IMR-90 (cell line): ENCODE measurements around the gene ATP10A. TPM values are rescaled to one million over a fixed set of nuclear protein-coding genes. Genes with fewer than 3 reads are reported as not detected.
A peak's percentile ranks its signal among the peaks of the same experiment; 100 is the strongest.

Experiments
- ATAC-seq: fragments of 200-7000 bp; cut with Tn5 transposase; 2 replicates; pipeline ENCODE4 v1.9.1; 2020; ENCODE audit warnings: low read depth, mild to moderate bottlenecking, moderate library complexity
- BruUV-seq: library from RNA; stranded (reverse); fragments of 400-500 nt; replicated peaks from 2 replicates; lab custom pipeline; 2021; lab: Mats Ljungman, UMichigan
- CTCF ChIA-PET: fragments of 300-600 bp; formaldehyde crosslinking; extraction: SDS; loops from one replicate; lab custom pipeline; 2021; ENCODE audit warnings: antibody characterized with exemption; lab: Yijun Ruan, JAX
- POLR2A ChIA-PET: fragments of 300-600 bp; sonication (Branson Sonifier 250); formaldehyde crosslinking; loops from one replicate; lab custom pipeline; 2022; ENCODE audit warnings: antibody characterized with exemption; ENCODE audit not compliant: unreplicated experiment; lab: Charles Lee
- DNase-seq: peaks from one replicate; pipeline ENCODE4 v3.0.0; 2013
- H2AFZ ChIP-seq: replicated peaks from 2 replicates; pipeline ENCODE3; 2013; ENCODE audit warnings: low read length, mild to moderate bottlenecking; ENCODE audit not compliant: poor library complexity
- H2AK5ac ChIP-seq: 2 replicates; pipeline ENCODE4 v1.6.1; 2013; ENCODE audit warnings: low read depth, low read length, inconsistent platforms
- H2AK9ac ChIP-seq: replicated peaks from 2 replicates; pipeline ENCODE3; 2013; ENCODE audit warnings: mild to moderate bottlenecking, low read depth, low read length, moderate library complexity; ENCODE audit not compliant: poor library complexity
- H2BK120ac ChIP-seq: 2 replicates; pipeline ENCODE4 v1.6.1; 2013; ENCODE audit warnings: low read depth, low read length, inconsistent platforms
- H2BK15ac ChIP-seq: 3 replicates; pipeline ENCODE4 v1.6.1; 2013; ENCODE audit warnings: low read depth, low read length, inconsistent platforms
- H2BK20ac ChIP-seq: 2 replicates; pipeline ENCODE4 v1.6.1; 2013; ENCODE audit warnings: low read depth, mild to moderate bottlenecking, inconsistent platforms, low read length, moderate library complexity
- H2BK5ac ChIP-seq: 2 replicates; pipeline ENCODE4 v1.6.1; 2013; ENCODE audit warnings: mild to moderate bottlenecking, low read depth, low read length, inconsistent platforms; ENCODE audit not compliant: poor library complexity, severe bottlenecking
- H3K14ac ChIP-seq: replicated peaks from 2 replicates; pipeline ENCODE4 v1.6.1; 2013; ENCODE audit warnings: low read depth, low read length, inconsistent platforms
- H3K18ac ChIP-seq: 2 replicates; pipeline ENCODE4 v1.6.1; 2013; ENCODE audit warnings: low read depth, low read length, control low read depth
- H3K23ac ChIP-seq: 2 replicates; pipeline ENCODE4 v1.6.1; 2013; ENCODE audit warnings: low read depth, low read length, inconsistent platforms
- H3K27ac ChIP-seq: 2 replicates; pipeline ENCODE4 v1.5.1; 2013; ENCODE audit warnings: mild to moderate bottlenecking, control low read depth, low read length; ENCODE audit not compliant: insufficient read depth
- H3K27me3 ChIP-seq: 2 replicates; pipeline ENCODE4 v1.6.1; 2013; ENCODE audit warnings: low read length; ENCODE audit not compliant: control insufficient read depth, insufficient read depth
- H3K36me3 ChIP-seq: 2 replicates; pipeline ENCODE4 v1.6.1; 2013; ENCODE audit warnings: low read length, mixed read lengths; ENCODE audit not compliant: control insufficient read depth, insufficient read depth
- H3K4ac ChIP-seq: 2 replicates; pipeline ENCODE4 v1.6.1; 2013; ENCODE audit warnings: low read depth, low read length, inconsistent platforms
- H3K4me1 ChIP-seq: 2 replicates; pipeline ENCODE4 v1.6.1; 2013; ENCODE audit warnings: low read length, mixed read lengths; ENCODE audit not compliant: control insufficient read depth, insufficient read depth
- H3K4me2 ChIP-seq: 2 replicates; pipeline ENCODE4 v1.6.1; 2013; ENCODE audit warnings: low read depth, mild to moderate bottlenecking, control low read depth, low read length, moderate library complexity
- H3K4me3 ChIP-seq: 2 replicates; pipeline ENCODE4 v1.5.1; 2013; ENCODE audit warnings: low read depth, mild to moderate bottlenecking, control low read depth, low read length, moderate library complexity; ENCODE audit not compliant: insufficient read depth
- H3K56ac ChIP-seq: 2 replicates; pipeline ENCODE4 v1.6.1; 2013; ENCODE audit warnings: low read length, inconsistent platforms; ENCODE audit not compliant: insufficient read depth; ENCODE audit errors: extremely low read depth
- H3K79me1 ChIP-seq, 2 experiments: 2 replicates each; pipeline ENCODE4 v1.6.1; 2013; ENCODE audit warnings: low read length in 2 of 2, inconsistent platforms in 1 of 2, low read depth in 1 of 2
- H3K9ac ChIP-seq: 2 replicates; pipeline ENCODE4 v1.6.1; 2013; ENCODE audit warnings: low read depth, low read length, control low read depth
- H3K9me1 ChIP-seq: 2 replicates; pipeline ENCODE4 v1.6.1; 2013; ENCODE audit warnings: low read length, inconsistent platforms; ENCODE audit not compliant: insufficient read depth
- H3K9me3 ChIP-seq: 2 replicates; pipeline ENCODE4 v1.6.1; 2013; ENCODE audit warnings: low read length; ENCODE audit not compliant: control insufficient read depth, insufficient read depth
- H4K20me1 ChIP-seq: 2 replicates; pipeline ENCODE4 v1.6.1; 2013; ENCODE audit warnings: low read length, inconsistent platforms; ENCODE audit not compliant: insufficient read depth
- H4K5ac ChIP-seq: 2 replicates; pipeline ENCODE4 v1.6.1; 2013; ENCODE audit warnings: mild to moderate bottlenecking, low read depth, low read length, control low read depth
- H4K8ac ChIP-seq, 2 experiments: 2 replicates each; pipeline ENCODE4 v1.6.1; 2013; ENCODE audit warnings: low read depth in 2 of 2, low read length in 2 of 2, control low read depth in 1 of 2, inconsistent platforms in 1 of 2
- H4K91ac ChIP-seq: 2 replicates; pipeline ENCODE4 v1.6.1; 2013; ENCODE audit warnings: low read depth, low read length, inconsistent platforms; ENCODE audit not compliant: insufficient read depth
- BHLHE40 ChIP-seq: fragments of 150-350 bp; IDR thresholded peaks from 2 replicates; pipeline ENCODE4 v1.6.1; 2016; ENCODE audit warnings: mild to moderate bottlenecking, low read depth, low read length
- CEBPB ChIP-seq: IDR thresholded peaks from 2 replicates; pipeline ENCODE4 v1.6.1; 2012; ENCODE audit warnings: low read depth, low read length, improper control_type of control experiment
- CHD1 ChIP-seq: IDR thresholded peaks from 2 replicates; pipeline ENCODE4 v1.6.1; 2012; ENCODE audit warnings: low read depth, low read length, improper control_type of control experiment
- CTCF ChIP-seq: conservative IDR thresholded peaks from 2 replicates; pipeline ENCODE4 v1.5.1; 2012; ENCODE audit warnings: mild to moderate bottlenecking, low read depth, low read length, improper control_type of control experiment
- ELK1 ChIP-seq: fragments of 150-350 bp; IDR thresholded peaks from 2 replicates; pipeline ENCODE4 v1.6.1; 2016; ENCODE audit warnings: low read depth, mild to moderate bottlenecking, low read length, moderate library complexity, borderline replicate concordance
- FOS ChIP-seq: fragments of 150-350 bp; IDR thresholded peaks from 2 replicates; pipeline ENCODE4 v1.6.1; 2016; ENCODE audit warnings: low read depth, low read length
- MAFK ChIP-seq: IDR thresholded peaks from 2 replicates; pipeline ENCODE4 v1.6.1; 2012; ENCODE audit warnings: low read depth, low read length, improper control_type of control experiment
- MAZ ChIP-seq: IDR thresholded peaks from 2 replicates; pipeline ENCODE4 v1.6.1; 2012; ENCODE audit warnings: low read depth, mild to moderate bottlenecking, low read length, improper control_type of control experiment, moderate library complexity, borderline replicate concordance
- MXI1 ChIP-seq: IDR thresholded peaks from 2 replicates; pipeline ENCODE4 v1.6.1; 2012; ENCODE audit warnings: low read depth, mild to moderate bottlenecking, low read length, moderate library complexity, borderline replicate concordance
- NFE2L2 ChIP-seq: fragments of 150-350 bp; IDR thresholded peaks from 2 replicates; pipeline ENCODE4 v1.6.1; 2016; ENCODE audit warnings: low read depth, mild to moderate bottlenecking, low read length
- POLR2A ChIP-seq: IDR thresholded peaks from 2 replicates; pipeline ENCODE4 v1.6.1; 2012; ENCODE audit warnings: mild to moderate bottlenecking, low read depth, low read length
- RAD21 ChIP-seq: IDR thresholded peaks from 2 replicates; pipeline ENCODE4 v1.6.1; 2012; ENCODE audit warnings: low read length, improper control_type of control experiment
- RCOR1 ChIP-seq: IDR thresholded peaks from 2 replicates; pipeline ENCODE4 v1.6.1; 2012; ENCODE audit warnings: mild to moderate bottlenecking, low read length, improper control_type of control experiment; ENCODE audit not compliant: insufficient replicate concordance
- RFX5 ChIP-seq: IDR thresholded peaks from 2 replicates; pipeline ENCODE4 v1.8.0; 2012; ENCODE audit warnings: low read depth, mild to moderate bottlenecking, low read length, moderate library complexity
- SMC3 ChIP-seq: fragments of 150-350 bp; IDR thresholded peaks from 2 replicates; pipeline ENCODE4 v1.6.1; 2016; ENCODE audit warnings: low read depth, mild to moderate bottlenecking, antibody characterized with exemption, low read length, moderate library complexity
- WGBS, 2 experiments: methylation state at CpG; one replicate each; pipeline versions ENCODE4 v1.1.5 to v1.1.7; 2013; ENCODE audit warnings: missing lambda C conversion rate in 2 of 2; ENCODE audit not compliant: insufficient read length in 1 of 2; ENCODE audit errors: extremely low coverage in 2 of 2; 5-methylcytosine and 5-hydroxymethylcytosine counted together
- dilution Hi-C: fragments of 300-500 bp; cut with HindIII; formaldehyde crosslinking; loops from one replicate; pipeline ENCODE4 v1.14.3; 2018; ENCODE audit warnings: low sequenced_read_pairs; ENCODE audit not compliant: unreplicated experiment
- in situ Hi-C: fragments of 300-500 bp; cut with MboI; formaldehyde crosslinking; loops from 3 replicates; pipeline ENCODE4 v1.14.3; 2019; ENCODE audit warnings: low sequenced_read_pairs, inconsistent platforms, mixed read lengths
- intact Hi-C: fragments of 100-400 bp; cut with micrococcal nuclease; formaldehyde crosslinking; loops from 2 replicates; pipeline ENCODE4 v1.10.0; 2022
- polyA plus RNA-seq, 3 experiments: library from polyadenylated mRNA; depleted of rRNA; stranded (reverse); fragments of >200 nt; gene quantifications; 2 replicates each; pipeline ENCODE4 v1.2.3, GENCODE V29; 2012; ENCODE audit warnings: low replicate concordance in 1 of 3
- total RNA-seq: library from RNA; depleted of rRNA; stranded (reverse); fragments of >200 nt; gene quantifications from 2 replicates; pipeline ENCODE4 v1.2.3, GENCODE V29; 2012
- TF ChIP-seq, protein P1 (sequence below): fragments of 150-350 bp; IDR thresholded peaks from 2 replicates; pipeline ENCODE4 v1.6.1; 2017; ENCODE audit warnings: mild to moderate bottlenecking, antibody characterized with exemption, low read length, low read depth

ATP10A gene
- total and polyA plus RNA-seq, 2 of the 4 experiments (the other 2 are of a cell fraction), result 13.8 to 16.0 TPM

- Histone ChIP-seq H2AK9ac (no peak overlapping the region), H3K9me1 (peaks cover 12% of the 10 kb centered on the region; the same call in 1 of the 2 replicates), H2AK5ac (peak overlapping the region; percentile 34; the same call in 1 of the 2 replicates), H3K79me1 (peaks cover 20 to 81% of the 10 kb centered on the region in 2 experiments), H2AFZ (no peak overlapping the region), H3K9ac (no peak overlapping the region), H3K27me3 (no peaks in the 10 kb centered on the region), H4K5ac (no peak overlapping the region), H3K27ac (no peak overlapping the region), H3K18ac (no peak overlapping the region), H4K8ac (no peak overlapping the region), H3K4me1 (peaks cover 11% of the 10 kb centered on the region), H3K14ac (no peak overlapping the region), H3K4me3 (no peak overlapping the region), H3K23ac (no peak overlapping the region), H3K4ac (no peak overlapping the region), H3K56ac (no peak overlapping the region), H4K91ac (no peak overlapping the region), H4K20me1 (no peaks in the 10 kb centered on the region), H2BK120ac (no peak overlapping the region), H2BK5ac (no peak overlapping the region), H2BK20ac (no peak overlapping the region), H2BK15ac (no peak overlapping the region), H3K36me3 (no peaks in the 10 kb centered on the region), H3K9me3 (no peaks in the 10 kb centered on the region), H3K4me2 (no peak overlapping the region)
- dilution Hi-C loops (no loop called here), intact Hi-C loops (no loop called here), in situ Hi-C loops (no loop called here)
- no peak for DNase-seq
- ChIA-PET CTCF (no interaction called here), POLR2A (no interaction called here)
- TF ChIP-seq NFE2L2 (no peak), RFX5 (no peak), CTCF (no peak), MAFK (no peak), CHD1 (no peak), RCOR1 (no peak), SMC3 (no peak), RAD21 (no peak), CEBPB (no peak), BHLHE40 (no peak), ELK1 (no peak), MXI1 (no peak), FOS (no peak), MAZ (no peak), POLR2A (no peak)
- TF ChIP-seq, protein P1, sequence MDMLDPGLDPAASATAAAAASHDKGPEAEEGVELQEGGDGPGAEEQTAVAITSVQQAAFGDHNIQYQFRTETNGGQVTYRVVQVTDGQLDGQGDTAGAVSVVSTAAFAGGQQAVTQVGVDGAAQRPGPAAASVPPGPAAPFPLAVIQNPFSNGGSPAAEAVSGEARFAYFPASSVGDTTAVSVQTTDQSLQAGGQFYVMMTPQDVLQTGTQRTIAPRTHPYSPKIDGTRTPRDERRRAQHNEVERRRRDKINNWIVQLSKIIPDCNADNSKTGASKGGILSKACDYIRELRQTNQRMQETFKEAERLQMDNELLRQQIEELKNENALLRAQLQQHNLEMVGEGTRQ, result no peak
- WGBS, 2 experiments, result 81% methylated on average over 7 of the region's 7 CpGs; no CpG with 5 or more reads in 1 of the 2 experiments
- BruUV-seq, result no TSS peak
- no peak for ATAC-seq
Measured at GRCh38 chr15:25796395-25796794, 66.7 kb downstream of the ATP10A start.
